ENCODE measurements around the gene FLYWCH1.

Gene FLYWCH1

GRCh38 chr16:2898831-2899563, 12.7 kb upstream of the FLYWCH1 start:
- no peaks in the 10 kb centered on the region; the same call in 1 of the 2 replicates for H3K4me1 ChIP-seq
- no peak for DNase-seq
- no peak overlapping the region for H3K4me3 ChIP-seq (ENCODE audit: low read depth, low read length)
- no peaks in the 10 kb centered on the region for H3K9me3 ChIP-seq
- TF ChIP-seq CTCF (IDR thresholded peaks at IDR 0.05; ENCODE audit: low read depth, low read length), result no peak
- H3K27me3 ChIP-seq, result no peaks in the 10 kb centered on the region
- peaks cover 12% of the 10 kb centered on the region for H3K36me3 ChIP-seq

GRCh38 chr16:2899564-2900072, 12.1 kb upstream of the FLYWCH1 start:
- Histone ChIP-seq H3K27me3 (no peaks in the 10 kb centered on the region), H3K9me3 (no peaks in the 10 kb centered on the region), H3K36me3 (peaks cover 12% of the 10 kb centered on the region), H3K4me3 (ENCODE audit: low read depth, low read length) (no peak overlapping the region), H3K4me1 (no peaks in the 10 kb centered on the region; the same call in 1 of the 2 replicates)
- DNase-seq, result no peak
- no peak for TF ChIP-seq CTCF (IDR thresholded peaks at IDR 0.05; ENCODE audit: low read depth, low read length)

GRCh38 chr16:2900526-2901075, 11.1 kb upstream of the FLYWCH1 start:
- Histone ChIP-seq H3K4me1 (no peaks in the 10 kb centered on the region; the same call in 1 of the 2 replicates), H3K4me3 (ENCODE audit: low read depth, low read length) (no peak overlapping the region), H3K27me3 (no peaks in the 10 kb centered on the region), H3K9me3 (no peaks in the 10 kb centered on the region), H3K36me3 (peaks cover 9% of the 10 kb centered on the region)
- no peak for DNase-seq
- no peak for TF ChIP-seq CTCF (IDR thresholded peaks at IDR 0.05; ENCODE audit: low read depth, low read length)

- no peak for TF ChIP-seq CTCF (IDR thresholded peaks at IDR 0.05; ENCODE audit: low read depth, low read length)
- H3K36me3 ChIP-seq, result no peaks in the 10 kb centered on the region
- no peak for DNase-seq
- H3K4me3 ChIP-seq (ENCODE audit: low read depth, low read length), result no peak overlapping the region
- H3K9me3 ChIP-seq, result no peaks in the 10 kb centered on the region
- no peaks in the 10 kb centered on the region for H3K27me3 ChIP-seq
- peaks cover 5% of the 10 kb centered on the region for H3K4me1 ChIP-seq
These were observed 9.2 kb upstream of the FLYWCH1 start for GRCh38 chr16:2902337-2903130.

- H3K9me3 ChIP-seq, result no peaks in the 10 kb centered on the region
- H3K4me1 ChIP-seq, result peaks cover 5% of the 10 kb centered on the region
- no peaks in the 10 kb centered on the region for H3K27me3 ChIP-seq
- TF ChIP-seq CTCF (IDR thresholded peaks at IDR 0.05; ENCODE audit: low read depth, low read length), result peak; percentile 76
- H3K36me3 ChIP-seq, result no peaks in the 10 kb centered on the region
- peak; percentile 84 for DNase-seq
- H3K4me3 ChIP-seq (ENCODE audit: low read depth, low read length), result peak overlapping the region; percentile 83
These were observed 7.4 kb upstream of the FLYWCH1 start for GRCh38 chr16:2904100-2904921.

Measured in BE2C (cell line).